ENCODE data around the gene EHMT1. TPM values are rescaled to one million over a fixed set of nuclear protein-coding genes. Genes with fewer than 3 reads are reported as not detected.

The EHMT1 gene
- polyA plus RNA-seq, 1 donor: 40.4 TPM

- no peak for DNase-seq (ENCODE audit: low read depth)
These were observed 27.5 kb downstream of the EHMT1 start for GRCh38 chr9:137646341-137646740.

GRCh38 chr9:137647096-137647714 is 28.4 kb downstream of the EHMT1 start:
- no peak for DNase-seq (ENCODE audit: low read depth)

GRCh38 chr9:137648396-137648795 is 29.6 kb downstream of the EHMT1 start:
- DNase-seq (ENCODE audit: low read depth): no peak

GRCh38 chr9:137649553-137649952 is 30.7 kb downstream of the EHMT1 start:
- DNase-seq (ENCODE audit: low read depth): no peak

GRCh38 chr9:137650259-137650658 is 31.5 kb downstream of the EHMT1 start:
- DNase-seq (ENCODE audit: low read depth): no peak

GRCh38 chr9:137650779-137651178 is 32.0 kb downstream of the EHMT1 start:
- DNase-seq (ENCODE audit: low read depth): no peak

- DNase-seq (ENCODE audit: low read depth): no peak
These were observed 37.6 kb downstream of the EHMT1 start for GRCh38 chr9:137656416-137656815.

GRCh38 chr9:137657606-137658005 is 38.8 kb downstream of the EHMT1 start:
- no peak for DNase-seq (ENCODE audit: low read depth)

- DNase-seq (ENCODE audit: low read depth): no peak
These were observed 40.0 kb downstream of the EHMT1 start for GRCh38 chr9:137658781-137659180.

- no peak for DNase-seq (ENCODE audit: low read depth)
These were observed 41.3 kb downstream of the EHMT1 start for GRCh38 chr9:137660144-137660543.

GRCh38 chr9:137663584-137663983 is 44.8 kb downstream of the EHMT1 start:
- DNase-seq (ENCODE audit: low read depth): no peak

GRCh38 chr9:137664676-137665075 is 45.9 kb downstream of the EHMT1 start:
- no peak for DNase-seq (ENCODE audit: low read depth)

- no peak for DNase-seq (ENCODE audit: low read depth)
These were observed 46.4 kb downstream of the EHMT1 start for GRCh38 chr9:137665226-137665625.

- no peak for DNase-seq (ENCODE audit: low read depth)
These were observed 47.1 kb downstream of the EHMT1 start for GRCh38 chr9:137665697-137666512.

- DNase-seq (ENCODE audit: low read depth): no peak
These were observed 47.7 kb downstream of the EHMT1 start for GRCh38 chr9:137666513-137666822.

GRCh38 chr9:137666955-137667670 is 48.3 kb downstream of the EHMT1 start:
- no peak for DNase-seq (ENCODE audit: low read depth)

GRCh38 chr9:137668203-137668602 is 49.4 kb downstream of the EHMT1 start:
- no peak for DNase-seq (ENCODE audit: low read depth)

- no peak for DNase-seq (ENCODE audit: low read depth)
These were observed 50.5 kb downstream of the EHMT1 start for GRCh38 chr9:137669261-137669672.

GRCh38 chr9:137670391-137671195 is 51.8 kb downstream of the EHMT1 start:
- no peak for DNase-seq (ENCODE audit: low read depth)

- DNase-seq (ENCODE audit: low read depth): no peak
These were observed 52.4 kb downstream of the EHMT1 start for GRCh38 chr9:137671196-137671538.

GRCh38 chr9:137671721-137672120 is 52.9 kb downstream of the EHMT1 start:
- no peak for DNase-seq (ENCODE audit: low read depth)

Data from forelimb muscle (tissue), 1 donor.